Panc1 (cell line): ENCODE measurements around the gene ABHD14A. TPM values are rescaled to one million over a fixed set of nuclear protein-coding genes. Genes with fewer than 3 reads are reported as not detected.
"Not testable (repeated sequence)": the region's sequence is repeated elsewhere in the genome, so short reads cannot be mapped to it uniquely, and the experiment has no call there.

Experiments used
- ATAC-seq: fragments of 200-7000 bp; cut with Tn5 transposase; 2 replicates; pipeline ENCODE4 v1.9.1; 2020; ENCODE audit warnings: mild to moderate bottlenecking, moderate library complexity
- BruUV-seq: library from RNA; stranded (reverse); fragments of 400-500 nt; replicated peaks from 2 replicates; lab custom pipeline; 2021; lab: Mats Ljungman, UMichigan
- CTCF ChIA-PET: fragments of 300-600 bp; sonication (Branson Sonifier 250); formaldehyde crosslinking; loops from one replicate; lab custom pipeline; 2022; ENCODE audit warnings: antibody characterized with exemption; lab: Charles Lee
- POLR2A ChIA-PET: fragments of 300-600 bp; sonication (Branson Sonifier 250); formaldehyde crosslinking; loops from one replicate; lab custom pipeline; 2022; ENCODE audit warnings: antibody characterized with exemption; lab: Charles Lee
- DNase-seq: peaks from one replicate; pipeline ENCODE4 v3.0.0-alpha.2; 2010; ENCODE audit warnings: low read depth, low spot score
- H3K27ac ChIP-seq: 2 replicates; pipeline ENCODE4 v1.5.1; 2011; ENCODE audit warnings: mild to moderate bottlenecking, low read length, inconsistent platforms
- H3K27me3 ChIP-seq: fragments of 200-500 bp; sonication (Bioruptor generic); 2 replicates; pipeline ENCODE4 v1.6.0; 2014; ENCODE audit warnings: low read length, inconsistent platforms; ENCODE audit not compliant: control insufficient read depth, insufficient read depth
- H3K36me3 ChIP-seq: fragments of 200-500 bp; sonication (Bioruptor generic); 2 replicates; pipeline ENCODE4 v1.5.1; 2014; ENCODE audit warnings: inconsistent platforms, mild to moderate bottlenecking, low read length, moderate library complexity; ENCODE audit not compliant: control insufficient read depth, insufficient read depth
- H3K4me1 ChIP-seq: 2 replicates; pipeline ENCODE4 v1.5.1; 2011; ENCODE audit warnings: inconsistent platforms, mild to moderate bottlenecking, low read length, moderate library complexity; ENCODE audit not compliant: control insufficient read depth, insufficient read depth
- H3K4me3 ChIP-seq, 2 experiments: 2 replicates each; pipeline ENCODE4 v1.5.1; 2011 to 2012; ENCODE audit warnings: low read depth in 2 of 2, low read length in 2 of 2, mild to moderate bottlenecking in 2 of 2, inconsistent platforms in 1 of 2, moderate library complexity in 1 of 2
- H3K9me3 ChIP-seq: fragments of 200-500 bp; sonication (Bioruptor generic); 2 replicates; pipeline ENCODE4 v1.5.1; 2014; ENCODE audit warnings: low read depth, mild to moderate bottlenecking, inconsistent platforms, low read length, moderate library complexity; ENCODE audit not compliant: control insufficient read depth, insufficient read depth
- POLR2AphosphoS5 ChIP-seq: IDR thresholded peaks from 2 replicates; pipeline ENCODE4 v1.6.1; 2012; ENCODE audit warnings: mild to moderate bottlenecking, low read depth, low read length, moderate library complexity
- SIN3A ChIP-seq: IDR thresholded peaks from 2 replicates; pipeline ENCODE4 v1.6.1; 2012; ENCODE audit warnings: low read depth, mild to moderate bottlenecking, low read length, moderate library complexity, borderline replicate concordance; ENCODE audit not compliant: insufficient read depth
- TCF7L2 ChIP-seq: IDR thresholded peaks from 2 replicates; pipeline ENCODE4 v1.6.1; 2011; ENCODE audit warnings: mild to moderate bottlenecking, low read depth, low read length, inconsistent platforms
- in situ Hi-C: cut with HindIII; loops from 2 replicates; pipeline ENCODE4 v1.10.0; 2016; ENCODE audit warnings: low sequenced_read_pairs, low pct_unique_long_range_greater_than_20kb
- intact Hi-C: fragments of 100-400 bp; cut with micrococcal nuclease; formaldehyde crosslinking; loops from one replicate; pipeline ENCODE4 v1.10.0; 2022; ENCODE audit not compliant: unreplicated experiment
- total RNA-seq: library from RNA; stranded (reverse); gene quantifications from one replicate; pipeline ENCODE4 v1.2.1, GENCODE V29; 2021; ENCODE audit not compliant: unreplicated experiment
- TF ChIP-seq, protein P1 (sequence below), 2 experiments: IDR thresholded peaks; 2 replicates each; pipeline ENCODE4 v1.6.1; 2011 to 2012; ENCODE audit warnings: low read depth in 2 of 2, control low read depth in 1 of 2, low read length in 1 of 2, mild to moderate bottlenecking in 1 of 2, moderate library complexity in 1 of 2; ENCODE audit not compliant: insufficient read depth in 1 of 2
- TF ChIP-seq, protein P2 (sequence below): fragments of 450-650 bp; IDR thresholded peaks from 2 replicates; pipeline ENCODE4 v1.5.1; 2017; ENCODE audit warnings: mild to moderate bottlenecking

The ABHD14A gene
- total RNA-seq, 1 experiment from 2014 or later: 11.3 TPM

DNA sequence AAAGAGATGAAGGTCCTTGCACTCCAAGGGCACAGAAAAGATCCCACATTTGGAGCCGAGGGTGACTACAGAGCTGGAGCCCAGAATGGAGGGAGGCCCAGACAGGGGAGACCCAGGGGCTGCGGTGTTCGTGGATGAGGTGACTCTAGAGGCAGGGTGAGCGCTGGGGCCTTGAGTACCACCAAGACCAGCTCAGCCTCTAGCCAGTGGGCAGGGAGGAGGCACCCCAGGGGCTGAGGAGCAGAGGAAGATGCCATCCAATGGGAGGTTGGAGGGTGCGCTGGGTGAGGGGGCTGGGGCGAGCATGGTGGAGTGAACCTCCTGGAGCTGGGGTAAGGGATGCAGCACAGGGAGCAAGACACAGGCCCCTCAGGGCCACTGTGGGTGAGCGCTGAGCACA lies 46.4 kb upstream of the ABHD14A start:
- Histone ChIP-seq H3K36me3 (no peaks in the 10 kb centered on the region), H3K27ac (no peak overlapping the region), H3K27me3 (no peaks in the 10 kb centered on the region), H3K4me3 (no peak overlapping the region), H3K4me1 (no peaks in the 10 kb centered on the region), H3K9me3 (no peaks in the 10 kb centered on the region)
- in situ Hi-C loops: no loop called here
- ChIA-PET CTCF (no interaction called here), POLR2A (no interaction called here)
- TF ChIP-seq SIN3A (no peak), POLR2AphosphoS5 (no peak), TCF7L2 (no peak)
- TF ChIP-seq, protein P1, sequence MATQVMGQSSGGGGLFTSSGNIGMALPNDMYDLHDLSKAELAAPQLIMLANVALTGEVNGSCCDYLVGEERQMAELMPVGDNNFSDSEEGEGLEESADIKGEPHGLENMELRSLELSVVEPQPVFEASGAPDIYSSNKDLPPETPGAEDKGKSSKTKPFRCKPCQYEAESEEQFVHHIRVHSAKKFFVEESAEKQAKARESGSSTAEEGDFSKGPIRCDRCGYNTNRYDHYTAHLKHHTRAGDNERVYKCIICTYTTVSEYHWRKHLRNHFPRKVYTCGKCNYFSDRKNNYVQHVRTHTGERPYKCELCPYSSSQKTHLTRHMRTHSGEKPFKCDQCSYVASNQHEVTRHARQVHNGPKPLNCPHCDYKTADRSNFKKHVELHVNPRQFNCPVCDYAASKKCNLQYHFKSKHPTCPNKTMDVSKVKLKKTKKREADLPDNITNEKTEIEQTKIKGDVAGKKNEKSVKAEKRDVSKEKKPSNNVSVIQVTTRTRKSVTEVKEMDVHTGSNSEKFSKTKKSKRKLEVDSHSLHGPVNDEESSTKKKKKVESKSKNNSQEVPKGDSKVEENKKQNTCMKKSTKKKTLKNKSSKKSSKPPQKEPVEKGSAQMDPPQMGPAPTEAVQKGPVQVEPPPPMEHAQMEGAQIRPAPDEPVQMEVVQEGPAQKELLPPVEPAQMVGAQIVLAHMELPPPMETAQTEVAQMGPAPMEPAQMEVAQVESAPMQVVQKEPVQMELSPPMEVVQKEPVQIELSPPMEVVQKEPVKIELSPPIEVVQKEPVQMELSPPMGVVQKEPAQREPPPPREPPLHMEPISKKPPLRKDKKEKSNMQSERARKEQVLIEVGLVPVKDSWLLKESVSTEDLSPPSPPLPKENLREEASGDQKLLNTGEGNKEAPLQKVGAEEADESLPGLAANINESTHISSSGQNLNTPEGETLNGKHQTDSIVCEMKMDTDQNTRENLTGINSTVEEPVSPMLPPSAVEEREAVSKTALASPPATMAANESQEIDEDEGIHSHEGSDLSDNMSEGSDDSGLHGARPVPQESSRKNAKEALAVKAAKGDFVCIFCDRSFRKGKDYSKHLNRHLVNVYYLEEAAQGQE (IDR thresholded peaks at IDR 0.05; ENCODE audit: insufficient read depth in 1 of 2, low read depth in 2 of 2, low read length in 1 of 2): no peak
- TF ChIP-seq, protein P2, sequence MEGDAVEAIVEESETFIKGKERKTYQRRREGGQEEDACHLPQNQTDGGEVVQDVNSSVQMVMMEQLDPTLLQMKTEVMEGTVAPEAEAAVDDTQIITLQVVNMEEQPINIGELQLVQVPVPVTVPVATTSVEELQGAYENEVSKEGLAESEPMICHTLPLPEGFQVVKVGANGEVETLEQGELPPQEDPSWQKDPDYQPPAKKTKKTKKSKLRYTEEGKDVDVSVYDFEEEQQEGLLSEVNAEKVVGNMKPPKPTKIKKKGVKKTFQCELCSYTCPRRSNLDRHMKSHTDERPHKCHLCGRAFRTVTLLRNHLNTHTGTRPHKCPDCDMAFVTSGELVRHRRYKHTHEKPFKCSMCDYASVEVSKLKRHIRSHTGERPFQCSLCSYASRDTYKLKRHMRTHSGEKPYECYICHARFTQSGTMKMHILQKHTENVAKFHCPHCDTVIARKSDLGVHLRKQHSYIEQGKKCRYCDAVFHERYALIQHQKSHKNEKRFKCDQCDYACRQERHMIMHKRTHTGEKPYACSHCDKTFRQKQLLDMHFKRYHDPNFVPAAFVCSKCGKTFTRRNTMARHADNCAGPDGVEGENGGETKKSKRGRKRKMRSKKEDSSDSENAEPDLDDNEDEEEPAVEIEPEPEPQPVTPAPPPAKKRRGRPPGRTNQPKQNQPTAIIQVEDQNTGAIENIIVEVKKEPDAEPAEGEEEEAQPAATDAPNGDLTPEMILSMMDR: no peak
- BruUV-seq: no TSS peak
- ATAC-seq: no peak
- intact Hi-C loops: no loop called here
- DNase-seq: no peak

DNA sequence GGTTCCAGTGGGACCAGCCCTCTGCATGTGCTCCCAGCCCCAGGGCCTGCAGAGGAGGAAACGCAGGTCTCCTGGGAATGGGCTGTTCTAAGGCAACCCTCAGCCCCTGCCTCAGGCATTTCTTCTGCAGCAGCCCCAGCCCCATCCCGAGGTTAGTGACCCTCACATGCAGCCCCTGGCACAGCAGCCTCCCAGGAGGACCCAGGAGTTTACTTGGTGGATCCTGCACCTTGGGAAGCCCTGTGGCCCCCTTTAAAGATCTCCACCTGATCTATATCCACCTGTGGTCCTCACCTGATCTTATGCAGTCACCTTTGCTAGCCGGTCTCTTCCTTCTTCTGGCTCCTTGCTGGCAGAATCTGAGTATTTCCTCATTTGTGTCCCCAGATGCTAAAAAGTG lies 45.9 kb upstream of the ABHD14A start:
- in situ Hi-C loops, H3K4me1 ChIP-seq, intact Hi-C loops, H3K9me3 ChIP-seq, ATAC-seq, DNase-seq, BruUV-seq, POLR2A ChIA-PET, H3K4me3 ChIP-seq, H3K27ac ChIP-seq, H3K27me3 ChIP-seq, CTCF ChIA-PET, H3K36me3 ChIP-seq: not testable (repeated sequence)

DNA sequence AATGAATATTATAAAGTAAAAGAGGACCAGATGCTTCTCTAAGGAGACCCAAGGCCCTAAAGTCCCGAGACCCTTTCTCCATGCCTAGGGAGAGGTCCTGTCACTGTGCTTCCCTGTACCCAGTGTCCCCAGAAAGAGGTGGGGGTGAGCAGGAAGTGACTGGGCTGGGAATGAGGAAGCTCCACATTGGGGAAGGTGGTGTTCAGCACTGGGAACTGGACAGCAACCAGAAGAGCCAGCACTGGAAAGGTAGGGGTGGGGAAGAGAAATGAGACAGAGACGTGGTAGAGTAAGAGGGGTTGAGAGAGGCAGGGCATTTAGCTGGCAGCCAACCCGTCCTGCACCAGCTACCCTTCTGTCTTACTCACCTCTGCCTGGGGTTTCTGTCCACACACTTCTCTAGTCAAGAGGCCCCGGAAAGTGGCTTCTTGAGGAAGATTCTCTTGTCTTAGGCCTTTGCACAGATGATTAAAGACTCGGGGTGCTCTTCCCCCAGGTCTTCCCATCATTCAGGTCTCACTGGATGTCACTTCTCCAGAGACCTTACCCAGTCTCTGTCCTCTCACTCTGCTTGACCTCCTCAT lies 45.4 kb upstream of the ABHD14A start:
- intact Hi-C loops: no loop called here
- H3K4me3 ChIP-seq: no peak overlapping the region
- TF ChIP-seq, protein P1 (IDR thresholded peaks at IDR 0.05; ENCODE audit: insufficient read depth in 1 of 2, low read depth in 2 of 2, low read length in 1 of 2): peak; percentile 91 to 93
- TF ChIP-seq POLR2AphosphoS5: no peak
- no peaks in the 10 kb centered on the region for H3K4me1 ChIP-seq
- H3K27me3 ChIP-seq: no peaks in the 10 kb centered on the region
- H3K36me3 ChIP-seq: no peaks in the 10 kb centered on the region
- in situ Hi-C loops: no loop called here
- POLR2A ChIA-PET: no interaction called here
- no peaks in the 10 kb centered on the region for H3K9me3 ChIP-seq
- DNase-seq (no peak), ATAC-seq (no peak)
- H3K27ac ChIP-seq: no peak overlapping the region
- CTCF ChIA-PET: no interaction called here
- BruUV-seq: no TSS peak
